Endometrial microvascular endothelial cells (primary cell): ENCODE measurements around the gene FAM209A. TPM values are rescaled to one million over a fixed set of nuclear protein-coding genes. Genes with fewer than 3 reads are reported as not detected.
"Not testable (repeated sequence)": the region's sequence is repeated elsewhere in the genome, so short reads cannot be mapped to it uniquely, and the experiment has no call there.

Experiments used
- in situ Hi-C: cut with HindIII; loops from 2 replicates; pipeline ENCODE4 v1.10.0; 2017; ENCODE audit warnings: low sequenced_read_pairs, low pct_unique_long_range_greater_than_20kb; ENCODE audit errors: inconsistent ontology term
- total RNA-seq: library from RNA; depleted of rRNA; stranded (reverse); fragments of >200 nt; gene quantifications from one replicate; pipeline ENCODE4 v1.2.3, GENCODE V29; 2015; ENCODE audit errors: inconsistent ontology term

FAM209A gene
- total RNA-seq, 1 donor from 2014 or later: not detected

DNA sequence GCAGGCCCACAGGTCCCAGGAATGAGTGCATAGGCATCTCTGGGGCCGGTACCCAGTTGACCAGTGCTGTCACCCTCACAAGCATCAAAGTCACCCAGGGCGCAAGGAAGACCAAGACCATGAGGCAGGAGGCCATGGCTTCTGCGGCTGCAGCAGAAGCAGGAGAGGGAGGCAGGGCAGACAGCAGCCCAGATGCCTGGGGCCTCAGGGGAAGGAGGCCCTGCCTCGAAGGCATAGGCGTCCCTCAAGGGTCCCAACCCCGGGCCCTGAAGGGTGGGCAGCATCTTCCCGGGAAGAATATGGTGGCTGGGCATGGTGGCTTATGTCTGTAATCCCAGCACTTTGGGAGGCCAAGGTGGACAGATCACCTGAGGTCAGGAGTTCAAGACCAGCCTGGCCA, 3.0 kb downstream of the FAM209A start:
- in situ Hi-C loops: no loop called here

- in situ Hi-C loops: not testable (repeated sequence)
These were observed 8.4 kb downstream of the FAM209A start, which contains the start of gene FAM209B for GRCh38 chr20:56532946-56533345. TSS of gene FAM209B (plus strand) at chr20:56533246. CDS start at chr20:56533342, 96 bp downstream.

- in situ Hi-C loops: no loop called here
These were observed 13.5 kb downstream of the FAM209A start for GRCh38 chr20:56537997-56538396.

DNA sequence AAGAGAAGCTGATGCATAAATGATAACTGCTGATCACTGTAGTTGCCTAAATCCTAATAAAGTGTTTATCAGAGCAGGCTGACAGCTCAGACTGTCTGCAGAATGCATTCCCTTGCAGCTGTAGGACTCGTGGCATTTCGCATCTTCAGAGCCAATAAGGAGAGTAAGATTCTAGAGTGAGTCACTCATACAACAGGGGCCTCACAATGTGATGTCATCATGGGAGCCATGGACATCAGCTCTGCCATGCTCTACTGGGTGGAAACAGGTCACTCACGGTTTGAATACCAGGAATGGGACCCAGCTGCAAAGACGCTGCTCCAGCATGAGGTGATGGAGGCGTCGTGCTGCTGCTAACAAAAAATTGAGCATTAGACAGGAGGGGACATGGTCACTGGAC, 15.9 kb downstream of the FAM209A start:
- in situ Hi-C loops: no loop called here

DNA sequence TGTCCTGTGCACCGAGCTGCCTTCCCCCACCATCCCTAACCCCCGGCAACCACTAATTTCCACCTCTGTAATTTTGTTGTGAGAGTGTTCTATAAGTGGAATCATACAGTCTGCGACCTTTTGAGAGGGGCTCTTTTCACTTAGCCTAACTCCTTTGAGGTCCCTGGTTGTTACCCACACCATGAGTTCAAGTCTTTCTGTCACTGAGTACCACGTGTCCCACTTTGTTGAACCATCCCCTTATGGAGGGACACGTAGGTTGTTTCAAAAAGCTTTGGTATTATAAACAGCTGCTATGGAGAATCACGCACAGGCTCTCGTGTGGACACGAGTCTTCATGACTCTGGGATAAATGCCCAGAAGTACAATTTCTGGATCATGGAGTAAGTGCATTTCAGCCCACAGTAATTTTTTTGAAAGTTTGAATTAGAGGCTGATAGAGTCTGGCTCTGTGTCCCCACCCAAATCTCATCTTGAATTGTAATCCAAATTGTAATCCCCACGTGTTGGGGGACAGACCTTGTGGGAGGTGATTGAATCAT, 18.0 kb downstream of the FAM209A start:
- in situ Hi-C loops: no loop called here

DNA sequence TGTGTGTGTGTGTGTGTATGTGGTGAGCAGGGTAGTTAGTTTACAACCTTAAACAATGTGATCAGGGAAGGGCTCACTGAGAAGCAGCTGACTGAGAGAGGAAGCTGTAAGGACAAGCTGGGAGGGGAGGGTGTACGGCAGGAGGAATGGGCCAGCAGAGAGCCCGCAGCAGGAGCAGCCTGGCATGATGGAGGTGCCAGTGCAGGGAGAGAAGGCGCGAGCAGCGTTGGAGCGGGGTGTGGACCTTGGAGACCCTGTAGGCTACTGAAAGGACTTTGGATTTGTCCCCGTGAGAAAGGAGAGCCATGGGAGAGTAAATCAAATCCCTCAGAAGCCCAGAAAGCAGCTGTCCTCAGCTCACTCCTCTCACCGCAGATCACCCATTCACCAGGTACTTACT, 27.0 kb downstream of the FAM209A start:
- in situ Hi-C loops: no loop called here

DNA sequence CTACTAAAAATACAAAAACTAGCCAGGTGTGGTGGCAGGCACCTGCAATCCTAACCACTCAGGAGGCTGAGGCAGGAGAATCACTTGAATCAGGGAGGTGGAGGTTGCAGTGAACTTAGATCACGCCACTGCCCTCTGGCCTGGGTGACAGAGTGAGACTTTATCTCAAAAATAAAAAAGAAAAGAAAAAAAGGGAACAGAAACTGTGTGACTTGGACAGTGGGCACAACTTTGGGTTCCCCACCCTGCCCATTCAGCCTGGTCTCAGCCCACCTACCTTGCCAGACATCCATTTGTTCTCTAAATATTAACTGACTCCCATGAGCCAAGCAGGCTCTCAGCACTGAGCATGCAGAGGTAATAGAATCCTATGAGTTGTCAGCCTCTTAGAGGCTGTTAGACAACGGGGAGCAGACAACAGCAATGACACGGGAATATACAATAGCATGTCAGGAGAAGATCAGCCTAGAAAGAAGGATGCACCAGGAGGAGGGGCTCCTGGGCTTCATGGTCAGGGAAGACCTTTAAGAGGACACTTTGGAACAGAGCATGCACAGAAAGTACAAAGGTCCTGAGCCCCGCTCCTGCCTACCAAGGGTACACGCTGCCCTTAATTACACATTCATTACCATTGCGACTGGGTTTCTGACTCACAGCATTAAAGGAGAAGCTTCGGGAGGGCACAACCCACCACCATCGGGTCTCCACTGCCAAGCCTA, 28.5 kb downstream of the FAM209A start:
- in situ Hi-C loops: no loop called here

GRCh38 chr20:56554869-56555268, 30.3 kb downstream of the FAM209A start:
- in situ Hi-C loops: no loop called here

DNA sequence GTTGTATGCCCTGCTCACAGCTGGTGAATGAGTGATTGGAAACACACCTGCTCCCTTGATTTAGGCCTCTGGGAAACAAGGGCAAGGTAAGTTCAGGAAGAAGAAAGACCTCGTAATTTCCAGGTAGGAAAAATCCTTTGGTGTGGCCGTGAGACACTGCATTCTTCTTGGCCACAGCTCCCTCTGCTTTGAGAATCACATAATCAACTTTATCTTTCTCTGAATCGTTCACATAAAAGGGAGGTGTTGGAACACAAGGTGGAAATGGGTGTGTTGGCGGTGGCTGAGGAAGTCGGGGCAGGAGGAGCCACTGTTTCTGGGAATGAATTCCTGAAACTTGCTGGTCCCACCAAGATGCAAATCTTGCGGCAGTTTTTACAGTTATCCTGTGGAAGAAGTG, 34.4 kb downstream of the FAM209A start:
- in situ Hi-C loops: no loop called here

DNA sequence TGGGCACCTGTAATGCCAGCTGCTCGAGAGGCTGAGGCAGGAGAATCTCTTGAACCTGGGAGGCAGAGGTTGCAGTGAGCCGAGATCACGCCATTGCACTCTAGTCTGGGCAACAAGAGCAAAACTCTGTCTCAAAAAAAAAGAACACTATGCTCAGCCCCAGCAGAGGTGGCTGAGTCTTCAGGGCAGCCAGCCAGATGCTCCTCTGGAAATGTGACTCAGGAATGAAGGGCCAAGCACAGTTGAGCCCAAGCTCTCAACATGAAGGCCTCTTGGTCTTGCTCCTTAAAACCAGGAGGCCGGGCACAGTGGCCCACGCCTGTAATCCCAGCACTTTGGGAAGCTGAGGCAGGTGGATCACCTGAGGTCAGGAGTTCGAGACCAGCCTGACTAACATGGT, 40.0 kb downstream of the FAM209A start:
- in situ Hi-C loops: not testable (repeated sequence)

DNA sequence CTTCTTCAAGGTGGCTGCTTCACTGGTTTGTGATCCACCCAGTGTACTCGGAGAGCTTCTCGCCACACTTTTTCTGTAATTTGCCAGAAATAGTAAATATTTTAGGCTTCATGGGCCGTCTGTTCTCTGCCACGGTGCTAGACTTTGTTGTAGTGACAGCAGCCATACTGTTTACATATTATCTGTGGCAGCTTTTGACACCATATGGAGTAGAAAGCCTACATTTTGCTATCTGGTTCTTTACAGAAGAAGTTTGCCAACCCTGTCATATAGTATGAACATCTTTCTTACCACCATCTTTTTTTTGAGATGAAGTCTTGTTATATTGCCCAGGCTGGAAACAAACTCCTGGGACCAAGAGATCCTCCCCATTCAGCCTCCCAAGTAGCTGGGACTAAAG, 41.0 kb downstream of the FAM209A start:
- in situ Hi-C loops: no loop called here

GRCh38 chr20:56566621-56567020, 42.1 kb downstream of the FAM209A start:
- in situ Hi-C loops: no loop called here

- in situ Hi-C loops: no loop called here
These were observed 46.3 kb downstream of the FAM209A start for GRCh38 chr20:56570832-56571231.

DNA sequence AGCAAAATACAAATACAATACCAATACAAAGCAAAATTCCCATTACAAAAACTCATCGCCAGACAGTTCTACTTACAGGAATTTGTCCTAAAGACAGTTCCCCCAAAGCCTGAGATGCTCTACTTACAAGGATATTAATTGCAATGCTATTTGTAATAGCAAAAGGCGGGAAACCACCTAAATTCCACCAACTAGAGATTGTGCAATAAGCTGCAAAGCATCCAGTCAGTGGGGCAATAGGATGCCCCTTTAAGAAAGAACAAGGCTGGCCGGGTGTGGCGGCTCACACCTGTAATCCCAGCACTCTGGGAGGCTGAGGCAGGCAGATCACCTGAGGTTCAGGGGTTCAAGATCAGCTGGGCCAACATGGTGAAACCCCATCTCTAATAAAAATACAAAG, 47.6 kb downstream of the FAM209A start:
- in situ Hi-C loops: no loop called here

DNA sequence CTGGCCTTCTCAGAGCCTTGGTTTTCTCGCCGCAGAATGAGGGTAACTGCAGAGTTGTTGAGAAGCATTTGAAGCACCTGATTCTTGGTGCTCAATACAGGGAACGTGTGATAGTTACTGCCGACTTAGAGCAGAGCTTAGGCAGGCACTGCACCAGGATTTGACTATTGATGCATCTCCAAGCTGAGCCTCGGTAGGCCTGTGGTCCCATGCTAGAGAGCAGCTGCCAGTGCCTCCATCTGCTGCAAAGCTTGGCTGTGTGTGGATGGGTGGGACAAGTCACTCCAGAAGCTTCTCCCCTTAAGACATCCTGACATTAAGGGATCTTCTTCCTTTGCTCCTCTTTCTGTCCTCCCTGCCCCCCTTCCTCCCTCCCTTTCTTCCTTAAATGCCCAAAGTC, 49.4 kb downstream of the FAM209A start:
- in situ Hi-C loops: no loop called here

GRCh38 chr20:56574531-56575142, 50.1 kb downstream of the FAM209A start:
- in situ Hi-C loops: no loop called here

GRCh38 chr20:56575157-56575556, 50.6 kb downstream of the FAM209A start:
- in situ Hi-C loops: no loop called here
